HepG2 (cell line): ENCODE results near the gene SNX12. TPM values are rescaled to one million over a fixed set of nuclear protein-coding genes. Genes with fewer than 3 reads are reported as not detected.

Source experiments
- ATF7-NPFF ChIP-seq: sonication (generic); formaldehyde crosslinking; IDR thresholded peaks from 2 replicates; pipeline ENCODE4 v1.8.1; 2023; ENCODE audit warnings: mild to moderate bottlenecking, low read depth, missing genetic modification reagents, moderate library complexity
- MTA3 ChIP-seq: sonication (generic); formaldehyde crosslinking; IDR thresholded peaks from 2 replicates; pipeline ENCODE4 v1.4.0; 2020; ENCODE audit warnings: missing genetic modification reagents
- RARA ChIP-seq: IDR thresholded peaks from 2 replicates; pipeline ENCODE4 v1.6.1; 2016; ENCODE audit warnings: missing genetic modification reagents, missing compliant biosample characterization
- SALL1 ChIP-seq: sonication (generic); formaldehyde crosslinking; IDR thresholded peaks from 2 replicates; pipeline ENCODE4 v1.8.0; 2022; ENCODE audit warnings: mild to moderate bottlenecking, missing genetic modification reagents
- SCMH1 ChIP-seq: sonication (generic); formaldehyde crosslinking; IDR thresholded peaks from 2 replicates; pipeline ENCODE4 v1.9.0; 2021; ENCODE audit warnings: missing genetic modification reagents, mild to moderate bottlenecking, borderline replicate concordance
- SOX13 ChIP-seq, 3 experiments: fragments of 450-650 bp in 1 of 3; sonication (generic) in 1 of 3; formaldehyde crosslinking in 1 of 3; IDR thresholded peaks in 2 of 3; conservative IDR thresholded peaks in 1 of 3; 2 replicates each; pipeline versions ENCODE4 v1.5.0 to v1.6.1; 2016 to 2020; ENCODE audit warnings: antibody characterized with exemption in 1 of 3, mild to moderate bottlenecking in 1 of 3, missing compliant biosample characterization in 1 of 3, missing genetic modification reagents in 1 of 3, moderate library complexity in 1 of 3
- polyA plus RNA-seq, 8 experiments: library from polyadenylated mRNA; depleted of rRNA in 3 of 8; stranded (reverse) in 7 of 8; unstranded in 1 of 8; fragments of >200 nt; fragmentation: Illumina TruSeq in 4 of 8; extraction: Trizol in 4 of 8; gene quantifications; 2 replicates each; pipeline versions ENCODE4 v1.2.1 to v1.2.3, GENCODE V29; 2011 to 2016; ENCODE audit warnings: low read depth in 4 of 8, missing spikeins in 1 of 8, mixed read lengths in 1 of 8; ENCODE audit not compliant: insufficient read depth in 1 of 8
- total RNA-seq, 5 experiments: library from RNA; depleted of rRNA; stranded (reverse); fragments of >200 nt; fragmentation: Illumina TruSeq; extraction: Trizol; gene quantifications; 2 replicates each; pipeline ENCODE4 v1.2.3, GENCODE V29; 2016; ENCODE audit warnings: low read depth in 1 of 5
- TF ChIP-seq, protein P1 (sequence below): IDR thresholded peaks from 2 replicates; pipeline ENCODE4 v1.4.0; 2020; ENCODE audit warnings: mild to moderate bottlenecking, missing genetic modification reagents
- TF ChIP-seq, protein P2 (sequence below): sonication (generic); formaldehyde crosslinking; IDR thresholded peaks from 2 replicates; pipeline ENCODE4 v1.4.0; 2020; ENCODE audit warnings: missing genetic modification reagents
- TF ChIP-seq, protein P3 (sequence below): sonication (generic); formaldehyde crosslinking; IDR thresholded peaks from 2 replicates; pipeline ENCODE4 v1.5.0; 2020; ENCODE audit warnings: mild to moderate bottlenecking, missing genetic modification reagents, borderline replicate concordance
- TF ChIP-seq, protein P4 (sequence below): sonication (generic); formaldehyde crosslinking; IDR thresholded peaks from 2 replicates; pipeline ENCODE4 v1.4.0; 2020; ENCODE audit warnings: low read depth, mild to moderate bottlenecking, missing genetic modification reagents
- TF ChIP-seq, protein P5 (sequence below), 2 experiments: sonication (generic) in 1 of 2; formaldehyde crosslinking in 1 of 2; IDR thresholded peaks; 2 replicates each; pipeline versions ENCODE4 v1.6.1 to v1.9.0; 2014 to 2022; ENCODE audit warnings: antibody characterized with exemption in 1 of 2, borderline replicate concordance in 1 of 2, inconsistent platforms in 1 of 2, low read depth in 1 of 2, missing genetic modification reagents in 1 of 2

The SNX12 gene
- total and polyA plus RNA-seq, 2 of the 13 experiments (the other 11 are each of a cell fraction or from before 2014, with no cell fraction given): 30.3 to 42.2 TPM

DNA sequence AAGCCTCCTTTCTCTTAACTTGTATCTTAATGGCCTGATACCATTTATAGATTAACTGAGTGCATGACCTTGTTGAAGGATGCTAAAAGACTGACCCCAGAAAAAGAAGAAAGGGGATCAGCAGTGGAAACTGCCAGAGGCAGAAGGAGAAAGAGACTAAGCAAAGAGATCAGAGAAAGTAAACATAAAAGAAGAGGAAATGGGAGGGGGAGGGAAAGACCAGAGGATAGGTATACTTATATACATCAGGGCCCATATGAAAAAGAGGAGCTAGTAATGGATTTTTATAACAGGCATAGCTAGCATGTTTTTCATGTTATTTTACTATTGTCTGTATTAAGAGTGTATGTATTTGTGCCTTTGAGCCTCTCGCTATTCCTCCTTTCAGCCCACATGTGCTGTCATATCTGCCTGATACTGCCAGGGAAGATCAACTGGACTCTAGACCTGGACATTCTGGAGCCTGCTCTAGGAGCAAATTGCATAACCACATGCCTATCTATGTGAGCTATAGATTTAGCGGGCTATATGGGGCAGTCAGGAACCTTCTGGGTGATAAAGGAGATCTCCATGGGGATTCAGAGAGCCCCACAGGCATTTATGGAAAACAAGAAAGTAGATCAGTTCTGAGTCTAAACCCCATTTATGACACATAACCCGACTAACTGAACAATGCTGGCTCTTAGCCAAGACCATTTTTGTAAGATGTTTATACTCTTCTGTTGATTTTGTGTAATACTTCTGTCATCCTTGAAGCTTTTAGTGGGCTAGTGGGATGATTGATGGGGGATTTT, 13.4 kb upstream of the SNX12 start (continued):
- TF ChIP-seq, protein P1, sequence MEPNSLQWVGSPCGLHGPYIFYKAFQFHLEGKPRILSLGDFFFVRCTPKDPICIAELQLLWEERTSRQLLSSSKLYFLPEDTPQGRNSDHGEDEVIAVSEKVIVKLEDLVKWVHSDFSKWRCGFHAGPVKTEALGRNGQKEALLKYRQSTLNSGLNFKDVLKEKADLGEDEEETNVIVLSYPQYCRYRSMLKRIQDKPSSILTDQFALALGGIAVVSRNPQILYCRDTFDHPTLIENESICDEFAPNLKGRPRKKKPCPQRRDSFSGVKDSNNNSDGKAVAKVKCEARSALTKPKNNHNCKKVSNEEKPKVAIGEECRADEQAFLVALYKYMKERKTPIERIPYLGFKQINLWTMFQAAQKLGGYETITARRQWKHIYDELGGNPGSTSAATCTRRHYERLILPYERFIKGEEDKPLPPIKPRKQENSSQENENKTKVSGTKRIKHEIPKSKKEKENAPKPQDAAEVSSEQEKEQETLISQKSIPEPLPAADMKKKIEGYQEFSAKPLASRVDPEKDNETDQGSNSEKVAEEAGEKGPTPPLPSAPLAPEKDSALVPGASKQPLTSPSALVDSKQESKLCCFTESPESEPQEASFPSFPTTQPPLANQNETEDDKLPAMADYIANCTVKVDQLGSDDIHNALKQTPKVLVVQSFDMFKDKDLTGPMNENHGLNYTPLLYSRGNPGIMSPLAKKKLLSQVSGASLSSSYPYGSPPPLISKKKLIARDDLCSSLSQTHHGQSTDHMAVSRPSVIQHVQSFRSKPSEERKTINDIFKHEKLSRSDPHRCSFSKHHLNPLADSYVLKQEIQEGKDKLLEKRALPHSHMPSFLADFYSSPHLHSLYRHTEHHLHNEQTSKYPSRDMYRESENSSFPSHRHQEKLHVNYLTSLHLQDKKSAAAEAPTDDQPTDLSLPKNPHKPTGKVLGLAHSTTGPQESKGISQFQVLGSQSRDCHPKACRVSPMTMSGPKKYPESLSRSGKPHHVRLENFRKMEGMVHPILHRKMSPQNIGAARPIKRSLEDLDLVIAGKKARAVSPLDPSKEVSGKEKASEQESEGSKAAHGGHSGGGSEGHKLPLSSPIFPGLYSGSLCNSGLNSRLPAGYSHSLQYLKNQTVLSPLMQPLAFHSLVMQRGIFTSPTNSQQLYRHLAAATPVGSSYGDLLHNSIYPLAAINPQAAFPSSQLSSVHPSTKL (CRISPR knock-in tag): peak; percentile 73
- TF ChIP-seq, protein P2, sequence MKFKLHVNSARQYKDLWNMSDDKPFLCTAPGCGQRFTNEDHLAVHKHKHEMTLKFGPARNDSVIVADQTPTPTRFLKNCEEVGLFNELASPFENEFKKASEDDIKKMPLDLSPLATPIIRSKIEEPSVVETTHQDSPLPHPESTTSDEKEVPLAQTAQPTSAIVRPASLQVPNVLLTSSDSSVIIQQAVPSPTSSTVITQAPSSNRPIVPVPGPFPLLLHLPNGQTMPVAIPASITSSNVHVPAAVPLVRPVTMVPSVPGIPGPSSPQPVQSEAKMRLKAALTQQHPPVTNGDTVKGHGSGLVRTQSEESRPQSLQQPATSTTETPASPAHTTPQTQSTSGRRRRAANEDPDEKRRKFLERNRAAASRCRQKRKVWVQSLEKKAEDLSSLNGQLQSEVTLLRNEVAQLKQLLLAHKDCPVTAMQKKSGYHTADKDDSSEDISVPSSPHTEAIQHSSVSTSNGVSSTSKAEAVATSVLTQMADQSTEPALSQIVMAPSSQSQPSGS (CRISPR knock-in tag): 0 out of 2 replicates have a peak, but pooled peaks have one; percentile 40
- peak; percentile 28; the same call in 1 of the 2 replicates for TF ChIP-seq SALL1 (CRISPR knock-in tag)
- TF ChIP-seq ATF7-NPFF (CRISPR knock-in tag): no peak
- TF ChIP-seq, protein P3, sequence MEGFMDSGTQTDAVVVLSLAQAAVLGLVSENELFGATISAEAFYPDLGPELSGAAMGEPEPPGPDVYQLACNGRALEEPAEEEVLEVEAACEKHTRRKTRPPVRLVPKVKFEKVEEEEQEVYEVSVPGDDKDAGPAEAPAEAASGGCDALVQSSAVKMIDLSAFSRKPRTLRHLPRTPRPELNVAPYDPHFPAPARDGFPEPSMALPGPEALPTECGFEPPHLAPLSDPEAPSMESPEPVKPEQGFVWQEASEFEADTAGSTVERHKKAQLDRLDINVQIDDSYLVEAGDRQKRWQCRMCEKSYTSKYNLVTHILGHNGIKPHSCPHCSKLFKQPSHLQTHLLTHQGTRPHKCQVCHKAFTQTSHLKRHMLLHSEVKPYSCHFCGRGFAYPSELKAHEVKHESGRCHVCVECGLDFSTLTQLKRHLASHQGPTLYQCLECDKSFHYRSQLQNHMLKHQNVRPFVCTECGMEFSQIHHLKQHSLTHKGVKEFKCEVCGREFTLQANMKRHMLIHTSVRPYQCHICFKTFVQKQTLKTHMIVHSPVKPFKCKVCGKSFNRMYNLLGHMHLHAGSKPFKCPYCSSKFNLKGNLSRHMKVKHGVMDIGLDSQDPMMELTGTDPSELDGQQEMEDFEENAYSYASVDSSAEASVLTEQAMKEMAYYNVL (CRISPR knock-in tag): peak; percentile 59; the same call in 1 of the 2 replicates
- no peak for TF ChIP-seq MTA3
- TF ChIP-seq, protein P4, sequence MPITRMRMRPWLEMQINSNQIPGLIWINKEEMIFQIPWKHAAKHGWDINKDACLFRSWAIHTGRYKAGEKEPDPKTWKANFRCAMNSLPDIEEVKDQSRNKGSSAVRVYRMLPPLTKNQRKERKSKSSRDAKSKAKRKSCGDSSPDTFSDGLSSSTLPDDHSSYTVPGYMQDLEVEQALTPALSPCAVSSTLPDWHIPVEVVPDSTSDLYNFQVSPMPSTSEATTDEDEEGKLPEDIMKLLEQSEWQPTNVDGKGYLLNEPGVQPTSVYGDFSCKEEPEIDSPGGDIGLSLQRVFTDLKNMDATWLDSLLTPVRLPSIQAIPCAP: no peak
- TF ChIP-seq SCMH1: no peak
- no peak for TF ChIP-seq SOX13 (IDR thresholded peaks at IDR 0.05)
- peak in 1 of 2 experiments; percentile 40; a peak in 1 of 4 replicates for TF ChIP-seq SOX13 (CRISPR knock-in tag; conservative IDR thresholded peaks at IDR 0.05 in 1 of 2, IDR thresholded peaks at IDR 0.05 in 1 of 2)
- peak; percentile 34; the same call in 1 of the 2 replicates for TF ChIP-seq RARA
- TF ChIP-seq, protein P5, sequence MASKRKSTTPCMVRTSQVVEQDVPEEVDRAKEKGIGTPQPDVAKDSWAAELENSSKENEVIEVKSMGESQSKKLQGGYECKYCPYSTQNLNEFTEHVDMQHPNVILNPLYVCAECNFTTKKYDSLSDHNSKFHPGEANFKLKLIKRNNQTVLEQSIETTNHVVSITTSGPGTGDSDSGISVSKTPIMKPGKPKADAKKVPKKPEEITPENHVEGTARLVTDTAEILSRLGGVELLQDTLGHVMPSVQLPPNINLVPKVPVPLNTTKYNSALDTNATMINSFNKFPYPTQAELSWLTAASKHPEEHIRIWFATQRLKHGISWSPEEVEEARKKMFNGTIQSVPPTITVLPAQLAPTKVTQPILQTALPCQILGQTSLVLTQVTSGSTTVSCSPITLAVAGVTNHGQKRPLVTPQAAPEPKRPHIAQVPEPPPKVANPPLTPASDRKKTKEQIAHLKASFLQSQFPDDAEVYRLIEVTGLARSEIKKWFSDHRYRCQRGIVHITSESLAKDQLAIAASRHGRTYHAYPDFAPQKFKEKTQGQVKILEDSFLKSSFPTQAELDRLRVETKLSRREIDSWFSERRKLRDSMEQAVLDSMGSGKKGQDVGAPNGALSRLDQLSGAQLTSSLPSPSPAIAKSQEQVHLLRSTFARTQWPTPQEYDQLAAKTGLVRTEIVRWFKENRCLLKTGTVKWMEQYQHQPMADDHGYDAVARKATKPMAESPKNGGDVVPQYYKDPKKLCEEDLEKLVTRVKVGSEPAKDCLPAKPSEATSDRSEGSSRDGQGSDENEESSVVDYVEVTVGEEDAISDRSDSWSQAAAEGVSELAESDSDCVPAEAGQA (IDR thresholded peaks at IDR 0.05; ENCODE audit: low read depth): no peak
- TF ChIP-seq, protein P5 (CRISPR knock-in tag; IDR thresholded peaks at IDR 0.05; ENCODE audit: borderline replicate concordance): no peak
